Breast epithelium (tissue), 4 donors: ENCODE results near the gene NPTXR. TPM values are rescaled to one million over a fixed set of nuclear protein-coding genes. Genes with fewer than 3 reads are reported as not detected.

ENCODE experiments used
- DNase-seq, 2 donors: peaks; one replicate each; pipeline ENCODE4 v3.0.0-alpha.2; 2019; ENCODE audit warnings: low spot score in 2 of 2
- H3K27ac ChIP-seq, 2 donors: fragments of 200-600 bp; sonication (generic) in 1 of 2; one replicate each; pipeline ENCODE4 v1.5.1; 2016 to 2019; ENCODE audit warnings: mild to moderate bottlenecking in 1 of 2
- H3K27me3 ChIP-seq, 2 donors: fragments of 200-600 bp; sonication (generic) in 1 of 2; one replicate each; pipeline versions ENCODE4 v1.5.1 to v1.6.0; 2017 to 2019; ENCODE audit warnings: control low read depth in 1 of 2, mild to moderate bottlenecking in 1 of 2
- H3K36me3 ChIP-seq: fragments of 200-600 bp; one replicate; pipeline ENCODE4 v1.5.1; 2019
- H3K4me1 ChIP-seq, 2 donors: fragments of 200-600 bp; sonication (generic); one replicate each; pipeline ENCODE4 v1.5.1; 2016 to 2019; ENCODE audit warnings: control low read depth in 1 of 2
- H3K4me3 ChIP-seq, 3 donors: fragments of 200-600 bp; sonication (generic); 1 replicate in 2 of 3; 2 replicates in 1 of 3; pipeline ENCODE4 v1.5.1; 2016 to 2019; ENCODE audit warnings: mild to moderate bottlenecking in 3 of 3, moderate library complexity in 2 of 3
- H3K9me3 ChIP-seq, 2 donors: fragments of 200-600 bp; sonication (generic) in 1 of 2; one replicate each; pipeline ENCODE4 v1.5.1; 2016 to 2019; ENCODE audit warnings: control low read depth in 1 of 2
- CTCF ChIP-seq, 3 donors: fragments of 450-650 bp; IDR thresholded peaks; one replicate each; pipeline ENCODE4 v1.5.1; 2016 to 2017; ENCODE audit warnings: antibody characterized with exemption in 3 of 3, mild to moderate bottlenecking in 3 of 3, moderate library complexity in 3 of 3
- POLR2A ChIP-seq: fragments of 450-650 bp; IDR thresholded peaks from one replicate; pipeline ENCODE4 v1.6.1; 2016; ENCODE audit warnings: antibody characterized with exemption, mild to moderate bottlenecking, moderate library complexity
- POLR2AphosphoS5 ChIP-seq, 3 donors: sonication (generic); formaldehyde crosslinking; IDR thresholded peaks; one replicate each; pipeline ENCODE4 v1.6.1; 2017; ENCODE audit warnings: antibody characterized with exemption in 3 of 3
- intact Hi-C: fragments of 100-400 bp; cut with DNase I; formaldehyde crosslinking; loops from one replicate; pipeline ENCODE4 v1.15.1; 2023; ENCODE audit warnings: low total_unique reads
- total RNA-seq, 3 donors: library from RNA; depleted of rRNA; stranded (reverse); fragments of >200 nt; gene quantifications; one replicate each; pipeline ENCODE4 v1.1.0, GENCODE V29; 2016

NPTXR gene
- total RNA-seq, 3 donors from 2014 or later: 3.7 to 4.6 (median 4.5) TPM

GRCh38 chr22:38835888-38836301, 7.9 kb downstream of the NPTXR start:
- Histone ChIP-seq H3K27me3 (no peaks in the 10 kb centered on the region), H3K4me1 (no peaks in the 10 kb centered on the region), H3K27ac (no peak overlapping the region), H3K4me3 (no peak overlapping the region), H3K9me3 (no peaks in the 10 kb centered on the region), H3K36me3 (no peaks in the 10 kb centered on the region)
- no peak for DNase-seq
- TF ChIP-seq POLR2AphosphoS5 (IDR thresholded peaks at IDR 0.05): no peak
- no peak for TF ChIP-seq POLR2A
- TF ChIP-seq CTCF (IDR thresholded peaks at IDR 0.05): no peak
- intact Hi-C loops: no loop called here

GRCh38 chr22:38834991-38835390, 8.8 kb downstream of the NPTXR start:
- Histone ChIP-seq H3K4me3 (no peak overlapping the region), H3K9me3 (no peaks in the 10 kb centered on the region), H3K36me3 (no peaks in the 10 kb centered on the region), H3K4me1 (no peaks in the 10 kb centered on the region), H3K27ac (no peak overlapping the region), H3K27me3 (no peaks in the 10 kb centered on the region)
- intact Hi-C loops: no loop called here
- TF ChIP-seq POLR2AphosphoS5 (IDR thresholded peaks at IDR 0.05) (no peak), POLR2A (no peak), CTCF (IDR thresholded peaks at IDR 0.05) (no peak)
- DNase-seq: no peak

DNA sequence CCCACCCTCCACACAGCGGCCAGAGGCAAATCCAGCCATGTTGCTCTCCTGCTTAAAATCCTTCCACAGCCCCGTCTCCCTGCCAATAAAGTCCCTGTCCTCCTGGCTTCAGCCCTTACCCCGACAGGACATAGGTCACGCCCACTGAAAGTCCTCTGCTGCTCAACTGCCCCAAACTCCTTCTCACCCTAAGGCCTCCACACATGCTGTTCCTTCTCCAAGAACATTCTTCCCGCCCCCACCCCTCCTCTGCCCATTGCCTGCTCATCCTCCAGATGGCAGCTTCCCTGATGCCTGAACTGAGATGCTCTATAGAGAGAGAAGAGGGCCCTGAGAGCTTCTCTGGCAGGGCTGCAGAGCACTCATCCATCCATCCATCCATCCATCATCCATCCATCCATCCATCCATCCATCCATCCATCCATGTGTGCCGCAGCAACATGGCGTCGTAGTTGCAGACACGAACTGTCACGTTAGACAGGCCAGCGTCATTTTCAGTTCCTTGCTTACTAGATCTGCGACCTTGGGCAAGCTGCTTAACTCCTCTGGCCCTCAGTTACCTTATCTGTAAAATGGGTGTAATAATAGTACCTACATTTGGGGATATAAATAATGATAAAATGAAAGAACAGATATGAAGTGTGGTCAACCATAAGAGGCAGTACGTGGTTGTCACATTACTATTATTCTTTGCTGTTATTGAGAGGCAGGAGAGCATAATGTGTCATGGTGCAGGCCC, 9.4 kb downstream of the NPTXR start:
- no peak for TF ChIP-seq POLR2A
- TF ChIP-seq POLR2AphosphoS5 (IDR thresholded peaks at IDR 0.05): no peak
- no peak for TF ChIP-seq CTCF (IDR thresholded peaks at IDR 0.05)
- no peaks in the 10 kb centered on the region for H3K4me1 ChIP-seq
- intact Hi-C loops: no loop called here
- H3K27ac ChIP-seq: no peak overlapping the region
- H3K27me3 ChIP-seq: no peaks in the 10 kb centered on the region
- no peak for DNase-seq
- H3K9me3 ChIP-seq: no peaks in the 10 kb centered on the region
- H3K36me3 ChIP-seq: no peaks in the 10 kb centered on the region
- no peak overlapping the region for H3K4me3 ChIP-seq

DNA sequence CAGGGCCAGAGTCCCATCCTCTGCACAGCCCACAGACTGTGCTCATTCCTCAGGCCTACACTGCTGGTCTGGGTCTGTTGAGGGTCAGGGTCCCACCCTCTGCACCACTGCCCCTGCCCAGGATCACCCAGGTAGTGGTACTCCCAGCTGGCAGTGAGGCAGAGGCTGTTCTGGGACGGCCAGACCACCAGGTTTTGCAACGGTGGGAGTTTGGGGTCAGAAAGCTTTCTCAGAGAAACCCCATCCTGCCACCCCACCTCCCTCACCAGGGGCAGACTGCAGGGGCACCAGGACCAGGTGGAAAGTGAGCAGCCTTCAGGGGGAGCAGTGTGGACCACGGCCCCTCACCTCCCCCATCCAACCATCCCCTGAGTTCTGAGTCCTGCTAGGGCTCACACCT, 10.8 kb downstream of the NPTXR start:
- Histone ChIP-seq H3K36me3 (no peaks in the 10 kb centered on the region), H3K4me3 (no peak overlapping the region), H3K9me3 (no peaks in the 10 kb centered on the region), H3K27ac (no peak overlapping the region), H3K27me3 (no peaks in the 10 kb centered on the region), H3K4me1 (no peaks in the 10 kb centered on the region)
- no peak for DNase-seq
- no peak for TF ChIP-seq CTCF (IDR thresholded peaks at IDR 0.05)
- no peak for TF ChIP-seq POLR2A
- no peak for TF ChIP-seq POLR2AphosphoS5 (IDR thresholded peaks at IDR 0.05)
- intact Hi-C loops: no loop called here

DNA sequence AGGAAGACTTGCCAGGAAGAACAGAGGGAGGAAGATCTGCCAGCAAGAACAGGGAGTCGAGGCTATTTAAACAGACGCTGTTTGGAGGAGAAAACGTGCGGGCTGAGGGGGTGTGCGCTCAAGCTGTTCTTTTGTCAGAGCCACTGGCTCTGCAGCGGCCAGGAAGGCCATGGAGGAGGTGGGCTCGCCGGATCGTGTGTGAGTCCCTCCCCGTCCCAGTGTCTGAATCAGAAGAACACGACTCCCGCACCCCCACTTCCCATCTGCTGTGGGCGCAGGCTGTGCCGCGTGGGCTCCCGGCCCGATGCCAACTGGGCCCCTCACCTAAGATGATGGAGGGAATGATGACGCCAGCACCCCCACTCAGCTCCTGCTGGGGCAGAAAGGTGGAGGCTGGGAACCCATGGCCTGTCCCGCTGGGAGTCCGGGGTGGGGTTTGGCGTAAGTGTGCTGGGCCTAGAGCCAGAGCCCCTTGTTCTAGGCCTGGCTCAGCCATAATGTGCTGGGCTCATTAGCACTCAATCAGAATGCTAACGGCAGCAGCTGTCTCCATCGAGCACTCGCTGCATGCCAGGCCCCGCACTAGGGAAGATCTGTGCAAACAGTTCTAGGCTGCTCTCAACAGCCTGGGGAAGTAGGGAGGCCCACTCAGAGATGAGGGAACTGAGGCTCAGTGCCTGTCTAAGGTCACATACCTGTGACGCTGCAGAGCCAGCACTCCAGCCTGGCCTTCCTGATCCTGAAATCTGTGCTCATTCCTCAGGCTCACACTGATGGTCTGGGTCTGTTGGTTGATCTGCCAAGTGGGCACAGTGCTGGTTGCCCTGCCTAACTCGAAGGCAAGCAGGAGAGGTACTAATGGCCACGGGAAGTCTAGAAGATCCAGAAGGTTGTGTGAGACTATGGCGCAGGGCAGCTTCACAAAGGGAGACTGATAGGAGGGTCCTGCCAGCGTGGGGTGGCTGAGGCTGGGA, 11.5 kb downstream of the NPTXR start:
- H3K4me3 ChIP-seq: no peak overlapping the region
- no peaks in the 10 kb centered on the region for H3K9me3 ChIP-seq
- H3K4me1 ChIP-seq: no peaks in the 10 kb centered on the region
- no peak for DNase-seq
- no peaks in the 10 kb centered on the region for H3K27me3 ChIP-seq
- no peak overlapping the region for H3K27ac ChIP-seq
- intact Hi-C loops: no loop called here
- TF ChIP-seq POLR2AphosphoS5 (IDR thresholded peaks at IDR 0.05) (no peak), POLR2A (no peak), CTCF (IDR thresholded peaks at IDR 0.05) (no peak)
- H3K36me3 ChIP-seq: no peaks in the 10 kb centered on the region
